NK-92 (cell line): ENCODE data around the gene TCF3.

Source experiments
- DNase-seq: peaks from one replicate; lab custom pipeline; 2025; ENCODE audit not compliant: unreplicated experiment; lab: John Stamatoyannopoulos, UW

Gene TCF3

DNA sequence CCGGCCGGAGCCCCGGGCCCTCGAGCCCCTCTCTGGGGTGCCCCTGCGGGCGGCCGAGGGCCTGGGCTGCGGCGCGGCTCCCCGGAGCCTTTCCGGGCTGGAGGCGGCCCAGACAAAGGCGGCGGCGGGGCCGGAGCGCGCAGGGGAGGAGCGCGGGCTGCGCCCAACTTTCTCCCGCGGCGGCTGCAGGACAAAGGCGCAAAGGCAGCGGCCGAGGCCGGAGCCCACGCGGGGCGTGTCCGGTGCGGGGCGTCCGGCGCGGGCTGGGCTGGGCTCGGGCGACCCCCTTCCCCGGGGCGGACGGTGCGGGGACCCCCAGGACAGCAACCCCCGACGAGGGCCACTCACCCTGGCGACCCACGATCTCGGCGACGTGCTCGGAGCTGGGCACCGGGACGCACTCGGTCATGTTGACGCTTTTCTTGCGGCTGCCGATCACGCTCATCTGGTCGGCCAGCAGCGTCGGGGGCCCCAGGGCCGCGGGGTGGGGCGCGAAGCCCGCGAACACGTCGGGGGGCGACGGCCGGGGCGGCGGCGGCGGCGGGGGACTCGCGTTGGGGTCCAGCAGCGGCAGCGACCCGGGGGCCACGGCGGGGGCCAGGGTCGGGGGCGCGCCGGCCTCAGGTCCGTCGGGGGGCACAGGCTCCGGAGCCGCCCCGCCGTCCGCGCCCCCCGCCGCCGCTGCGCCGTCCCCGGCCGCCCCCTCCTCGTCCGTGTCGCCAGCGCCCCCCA lies 85.1 kb downstream of the TCF3 start:
- no peak for DNase-seq

GRCh38 chr19:1566392-1567115 lies 85.9 kb downstream of the TCF3 start:
- DNase-seq, result no peak

GRCh38 chr19:1563251-1563650 lies 89.2 kb downstream of the TCF3 start:
- DNase-seq, result no peak

GRCh38 chr19:1561236-1561842 lies 91.1 kb downstream of the TCF3 start:
- DNase-seq, result no peak

DNA sequence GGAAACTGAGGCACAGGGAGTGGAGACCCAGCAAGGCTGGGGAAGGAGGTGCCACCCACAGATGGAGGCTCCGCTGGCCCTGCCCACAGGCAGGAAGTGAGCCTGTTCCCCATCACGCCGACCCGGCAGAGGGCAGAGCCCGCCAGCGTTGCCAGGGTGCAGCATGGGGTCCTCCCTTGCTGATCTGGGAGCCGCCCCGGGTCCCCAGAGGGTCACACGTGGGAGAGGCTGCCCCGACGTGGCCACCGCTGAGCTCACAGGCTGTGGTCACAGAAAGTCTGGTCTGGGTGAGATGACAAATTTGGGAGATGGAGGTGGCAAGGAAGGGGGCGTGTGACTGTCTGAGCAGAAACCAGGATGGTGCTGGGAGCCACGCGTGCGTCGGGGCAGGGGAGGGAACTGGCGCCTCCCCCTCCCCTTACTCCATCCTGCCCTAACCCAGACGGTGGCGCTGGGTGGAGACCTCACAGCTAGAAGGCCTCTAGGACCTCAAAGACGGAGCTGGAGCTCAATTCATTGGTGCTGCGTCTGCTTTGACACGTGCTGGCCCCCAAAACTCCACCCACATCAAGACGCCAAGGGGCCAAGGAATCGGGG lies 92.0 kb downstream of the TCF3 start:
- no peak for DNase-seq
